ENCODE results near the gene TRDN. TPM values are rescaled to one million over a fixed set of nuclear protein-coding genes. Genes with fewer than 3 reads are reported as not detected.

Gene TRDN
- total and polyA plus RNA-seq, 2 donors (not counting 1 experiment from before 2014, with no cell fraction given): not detected

DNA sequence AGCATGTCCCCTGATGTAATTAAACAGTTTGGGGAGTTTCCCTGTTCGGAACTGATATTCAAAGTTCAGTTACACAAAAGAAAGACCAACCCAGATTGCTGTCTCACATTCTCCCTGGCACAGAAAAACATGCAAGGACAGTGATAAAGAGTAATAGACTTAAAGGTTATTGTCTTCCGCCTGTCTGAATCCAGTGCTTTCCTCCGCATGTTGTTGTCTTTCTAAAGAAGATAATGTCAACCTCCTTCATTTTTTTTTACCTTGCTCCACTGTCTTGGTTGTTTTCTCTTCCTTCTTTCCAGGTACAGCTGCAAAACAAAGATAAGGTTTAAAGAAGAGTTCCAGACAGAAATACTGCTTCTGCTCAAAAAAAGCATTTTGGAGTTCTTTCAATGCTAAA lies 284.5 kb downstream of the TRDN start:
- H3K4me3 ChIP-seq (replicated peaks in 1 of 4; ENCODE audit: control extremely low read depth in 1 of 4, insufficient read depth in 1 of 4, low read depth in 3 of 4, low read length in 4 of 4): no peak overlapping the region
- H3K9ac ChIP-seq (ENCODE audit: insufficient read depth, low read length): no peak overlapping the region
- no peak overlapping the region for H3K4me2 ChIP-seq (ENCODE audit: extremely low read depth, insufficient read depth, low read length)
- no peaks in the 10 kb centered on the region for H4K20me1 ChIP-seq (ENCODE audit: control insufficient read depth, extremely low read depth, insufficient read depth, low read length)
- H3K36me3 ChIP-seq (ENCODE audit: control insufficient read depth, insufficient read depth, low read length): no peaks in the 10 kb centered on the region
- TF ChIP-seq, protein P1, sequence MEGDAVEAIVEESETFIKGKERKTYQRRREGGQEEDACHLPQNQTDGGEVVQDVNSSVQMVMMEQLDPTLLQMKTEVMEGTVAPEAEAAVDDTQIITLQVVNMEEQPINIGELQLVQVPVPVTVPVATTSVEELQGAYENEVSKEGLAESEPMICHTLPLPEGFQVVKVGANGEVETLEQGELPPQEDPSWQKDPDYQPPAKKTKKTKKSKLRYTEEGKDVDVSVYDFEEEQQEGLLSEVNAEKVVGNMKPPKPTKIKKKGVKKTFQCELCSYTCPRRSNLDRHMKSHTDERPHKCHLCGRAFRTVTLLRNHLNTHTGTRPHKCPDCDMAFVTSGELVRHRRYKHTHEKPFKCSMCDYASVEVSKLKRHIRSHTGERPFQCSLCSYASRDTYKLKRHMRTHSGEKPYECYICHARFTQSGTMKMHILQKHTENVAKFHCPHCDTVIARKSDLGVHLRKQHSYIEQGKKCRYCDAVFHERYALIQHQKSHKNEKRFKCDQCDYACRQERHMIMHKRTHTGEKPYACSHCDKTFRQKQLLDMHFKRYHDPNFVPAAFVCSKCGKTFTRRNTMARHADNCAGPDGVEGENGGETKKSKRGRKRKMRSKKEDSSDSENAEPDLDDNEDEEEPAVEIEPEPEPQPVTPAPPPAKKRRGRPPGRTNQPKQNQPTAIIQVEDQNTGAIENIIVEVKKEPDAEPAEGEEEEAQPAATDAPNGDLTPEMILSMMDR (conservative IDR thresholded peaks at IDR 0.05 in 1 of 2, IDR thresholded peaks at IDR 0.05 in 1 of 2; ENCODE audit: low read depth in 1 of 2, low read length in 2 of 2): no peak
- no peak for TF ChIP-seq EZH2 (IDR thresholded peaks at IDR 0.05; ENCODE audit: low read length, missing control alignments)
- no peaks in the 10 kb centered on the region for H3K79me2 ChIP-seq (ENCODE audit: control insufficient read depth, insufficient read depth, low read length)
- H3K27me3 ChIP-seq (ENCODE audit: control insufficient read depth, insufficient read depth, low read length): no peaks in the 10 kb centered on the region
- no peaks in the 10 kb centered on the region for H3K4me1 ChIP-seq (ENCODE audit: control insufficient read depth, extremely low read depth, insufficient read depth, low read length)
- no peak overlapping the region for H3K27ac ChIP-seq (ENCODE audit: insufficient read depth, low read length)
- H2AFZ ChIP-seq (ENCODE audit: low read length): no peak overlapping the region
- DNase-seq (ENCODE audit: low read depth in 2 of 2): no peak
- no peaks in the 10 kb centered on the region for H3K9me3 ChIP-seq (ENCODE audit: control insufficient read depth, insufficient read depth, low read depth, low read length)

DNA sequence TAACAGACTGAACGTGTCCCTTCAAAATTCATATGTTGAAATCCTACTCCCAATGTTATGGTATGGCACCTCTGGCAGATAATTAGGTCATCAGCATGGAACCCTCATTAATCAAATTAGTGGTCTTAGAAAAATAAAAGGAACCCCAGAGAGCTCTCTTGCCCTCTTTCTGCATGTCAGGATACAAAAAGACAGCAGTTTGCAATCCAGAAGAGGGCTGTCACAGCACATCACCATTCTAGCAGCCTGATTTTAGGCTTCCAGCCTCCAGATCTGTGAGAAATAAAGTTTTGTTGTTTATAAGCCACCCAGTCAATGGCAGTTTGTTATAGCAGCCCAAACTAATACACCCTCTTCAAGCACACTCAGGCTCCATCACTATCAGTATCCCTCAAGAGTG lies 292.9 kb downstream of the TRDN start:
- no peak overlapping the region for H3K27ac ChIP-seq (ENCODE audit: insufficient read depth, low read length)

DNA sequence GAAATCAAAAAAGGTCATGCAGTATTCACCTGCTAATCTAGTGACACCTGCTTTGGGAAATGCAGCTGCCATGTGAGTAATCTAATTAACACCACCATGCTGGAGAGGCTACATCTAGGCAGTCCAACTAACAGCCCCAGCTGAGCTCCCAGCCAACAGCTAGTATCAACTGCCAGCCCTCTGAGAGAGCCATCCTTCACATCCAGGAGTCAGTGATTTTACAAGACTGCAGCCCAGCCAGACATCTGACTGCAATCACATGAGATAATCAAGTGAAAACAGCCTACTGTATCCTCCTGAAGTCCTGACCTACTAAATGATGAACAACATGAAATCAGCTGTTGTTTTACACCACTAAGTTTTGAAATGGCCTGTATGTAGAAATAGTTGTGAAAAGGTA lies 298.4 kb downstream of the TRDN start:
- Histone ChIP-seq H3K27me3 (ENCODE audit: control insufficient read depth, insufficient read depth, low read length) (no peaks in the 10 kb centered on the region), H3K9me3 (ENCODE audit: control insufficient read depth, insufficient read depth, low read depth, low read length) (no peaks in the 10 kb centered on the region), H4K20me1 (ENCODE audit: control insufficient read depth, extremely low read depth, insufficient read depth, low read length) (no peaks in the 10 kb centered on the region), H3K9ac (ENCODE audit: insufficient read depth, low read length) (no peak overlapping the region), H3K4me3 (replicated peaks in 1 of 4; ENCODE audit: control extremely low read depth in 1 of 4, insufficient read depth in 1 of 4, low read depth in 3 of 4, low read length in 4 of 4) (no peak overlapping the region), H3K27ac (ENCODE audit: insufficient read depth, low read length) (no peak overlapping the region), H3K36me3 (ENCODE audit: control insufficient read depth, insufficient read depth, low read length) (no peaks in the 10 kb centered on the region), H3K4me1 (ENCODE audit: control insufficient read depth, extremely low read depth, insufficient read depth, low read length) (no peaks in the 10 kb centered on the region), H3K79me2 (ENCODE audit: control insufficient read depth, insufficient read depth, low read length) (no peaks in the 10 kb centered on the region), H3K4me2 (ENCODE audit: extremely low read depth, insufficient read depth, low read length) (no peak overlapping the region), H2AFZ (ENCODE audit: low read length) (no peak overlapping the region)
- TF ChIP-seq, protein P1 (conservative IDR thresholded peaks at IDR 0.05 in 1 of 2, IDR thresholded peaks at IDR 0.05 in 1 of 2; ENCODE audit: low read depth in 1 of 2, low read length in 2 of 2): no peak
- no peak for TF ChIP-seq EZH2 (IDR thresholded peaks at IDR 0.05; ENCODE audit: low read length, missing control alignments)
- no peak for DNase-seq (ENCODE audit: low read depth in 2 of 2)

More for the DNA sequence above, 292.9 kb downstream of the TRDN start:
- Histone ChIP-seq H3K27me3 (ENCODE audit: control insufficient read depth, insufficient read depth, low read length) (no peaks in the 10 kb centered on the region), H2AFZ (ENCODE audit: low read length) (no peak overlapping the region), H3K4me3 (replicated peaks in 1 of 4; ENCODE audit: control extremely low read depth in 1 of 4, insufficient read depth in 1 of 4, low read depth in 3 of 4, low read length in 4 of 4) (no peak overlapping the region), H3K79me2 (ENCODE audit: control insufficient read depth, insufficient read depth, low read length) (no peaks in the 10 kb centered on the region), H3K4me2 (ENCODE audit: extremely low read depth, insufficient read depth, low read length) (no peak overlapping the region), H3K9me3 (ENCODE audit: control insufficient read depth, insufficient read depth, low read depth, low read length) (no peaks in the 10 kb centered on the region), H3K4me1 (ENCODE audit: control insufficient read depth, extremely low read depth, insufficient read depth, low read length) (no peaks in the 10 kb centered on the region), H3K9ac (ENCODE audit: insufficient read depth, low read length) (no peak overlapping the region), H4K20me1 (ENCODE audit: control insufficient read depth, extremely low read depth, insufficient read depth, low read length) (no peaks in the 10 kb centered on the region), H3K36me3 (ENCODE audit: control insufficient read depth, insufficient read depth, low read length) (no peaks in the 10 kb centered on the region)
- no peak for DNase-seq (ENCODE audit: low read depth in 2 of 2)
- no peak for TF ChIP-seq EZH2 (IDR thresholded peaks at IDR 0.05; ENCODE audit: low read length, missing control alignments)
- TF ChIP-seq, protein P1 (conservative IDR thresholded peaks at IDR 0.05 in 1 of 2, IDR thresholded peaks at IDR 0.05 in 1 of 2; ENCODE audit: low read depth in 1 of 2, low read length in 2 of 2): no peak
